ENCODE data around the gene HTT. TPM values are rescaled to one million over a fixed set of nuclear protein-coding genes. Genes with fewer than 3 reads are reported as not detected.
A peak's percentile ranks its signal among the peaks of the same experiment; 100 is the strongest.

HTT gene
- total RNA-seq, 1 donor from 2014 or later: 65.2 TPM

GRCh38 chr4:3203971-3204431, 129.5 kb downstream of the HTT start:
- Histone ChIP-seq H3K4me1 (ENCODE audit: insufficient read depth, low read length) (peaks cover 11% of the 10 kb centered on the region), H3K4me2 (ENCODE audit: low read length) (peak overlapping the region; percentile 12), H2AFZ (ENCODE audit: low read depth, low read length) (no peak overlapping the region), H3K27ac (ENCODE audit: low read depth, low read length) (peak overlapping the region; percentile 1), H3K79me2 (ENCODE audit: insufficient read depth, low read length) (no peaks in the 10 kb centered on the region), H3K36me3 (ENCODE audit: insufficient read depth, low read length) (peaks cover 23% of the 10 kb centered on the region), H3K9me3 (ENCODE audit: insufficient read depth, low read depth, low read length) (no peaks in the 10 kb centered on the region), H3K4me3 (ENCODE audit: insufficient read depth, low read depth, low read length) (no peak overlapping the region), H4K20me1 (ENCODE audit: insufficient read depth, low read length) (peaks cover 13% of the 10 kb centered on the region), H3K27me3 (ENCODE audit: insufficient read depth, low read length) (no peaks in the 10 kb centered on the region), H3K9ac (ENCODE audit: low read length) (no peak overlapping the region)
- Mint-ChIP-seq H3K27me3 (ENCODE audit: low read depth, unreplicated experiment) (no peaks in the 10 kb centered on the region), H3K36me3 (ENCODE audit: low read depth, unreplicated experiment) (peaks cover 13% of the 10 kb centered on the region), H3K27ac (ENCODE audit: unreplicated experiment) (peak overlapping the region; percentile 44), H3K4me3 (ENCODE audit: unreplicated experiment) (no peak overlapping the region), H3K9me3 (ENCODE audit: unreplicated experiment) (no peaks in the 10 kb centered on the region), H3K4me1 (ENCODE audit: low read depth, unreplicated experiment) (peaks cover 16% of the 10 kb centered on the region)
- peak; percentile 49 for DNase-seq (ENCODE audit: low read depth)
- TF ChIP-seq, protein P1, sequence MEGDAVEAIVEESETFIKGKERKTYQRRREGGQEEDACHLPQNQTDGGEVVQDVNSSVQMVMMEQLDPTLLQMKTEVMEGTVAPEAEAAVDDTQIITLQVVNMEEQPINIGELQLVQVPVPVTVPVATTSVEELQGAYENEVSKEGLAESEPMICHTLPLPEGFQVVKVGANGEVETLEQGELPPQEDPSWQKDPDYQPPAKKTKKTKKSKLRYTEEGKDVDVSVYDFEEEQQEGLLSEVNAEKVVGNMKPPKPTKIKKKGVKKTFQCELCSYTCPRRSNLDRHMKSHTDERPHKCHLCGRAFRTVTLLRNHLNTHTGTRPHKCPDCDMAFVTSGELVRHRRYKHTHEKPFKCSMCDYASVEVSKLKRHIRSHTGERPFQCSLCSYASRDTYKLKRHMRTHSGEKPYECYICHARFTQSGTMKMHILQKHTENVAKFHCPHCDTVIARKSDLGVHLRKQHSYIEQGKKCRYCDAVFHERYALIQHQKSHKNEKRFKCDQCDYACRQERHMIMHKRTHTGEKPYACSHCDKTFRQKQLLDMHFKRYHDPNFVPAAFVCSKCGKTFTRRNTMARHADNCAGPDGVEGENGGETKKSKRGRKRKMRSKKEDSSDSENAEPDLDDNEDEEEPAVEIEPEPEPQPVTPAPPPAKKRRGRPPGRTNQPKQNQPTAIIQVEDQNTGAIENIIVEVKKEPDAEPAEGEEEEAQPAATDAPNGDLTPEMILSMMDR (IDR thresholded peaks at IDR 0.05; ENCODE audit: insufficient read depth, low read depth, low read length): no peak
- TF ChIP-seq EZH2 (IDR thresholded peaks at IDR 0.05; ENCODE audit: insufficient read depth, low read length): no peak
- no peak for FAIRE-seq

GRCh38 chr4:3205995-3206394, 131.5 kb downstream of the HTT start:
- Mint-ChIP-seq H3K4me1 (ENCODE audit: low read depth, unreplicated experiment) (peaks cover 16% of the 10 kb centered on the region), H3K9me3 (ENCODE audit: unreplicated experiment) (no peaks in the 10 kb centered on the region), H3K27me3 (ENCODE audit: low read depth, unreplicated experiment) (no peaks in the 10 kb centered on the region), H3K27ac (ENCODE audit: unreplicated experiment) (no peak overlapping the region), H3K4me3 (ENCODE audit: unreplicated experiment) (no peak overlapping the region), H3K36me3 (ENCODE audit: low read depth, unreplicated experiment) (peaks cover 17% of the 10 kb centered on the region)
- Histone ChIP-seq H3K4me3 (ENCODE audit: insufficient read depth, low read depth, low read length) (no peak overlapping the region), H3K27ac (ENCODE audit: low read depth, low read length) (no peak overlapping the region), H3K27me3 (ENCODE audit: insufficient read depth, low read length) (no peaks in the 10 kb centered on the region), H3K79me2 (ENCODE audit: insufficient read depth, low read length) (no peaks in the 10 kb centered on the region), H3K9ac (ENCODE audit: low read length) (no peak overlapping the region), H2AFZ (ENCODE audit: low read depth, low read length) (no peak overlapping the region), H3K9me3 (ENCODE audit: insufficient read depth, low read depth, low read length) (no peaks in the 10 kb centered on the region), H3K4me1 (ENCODE audit: insufficient read depth, low read length) (peaks cover 11% of the 10 kb centered on the region), H3K4me2 (ENCODE audit: low read length) (no peak overlapping the region), H4K20me1 (ENCODE audit: insufficient read depth, low read length) (peaks cover 13% of the 10 kb centered on the region), H3K36me3 (ENCODE audit: insufficient read depth, low read length) (peaks cover 23% of the 10 kb centered on the region)
- FAIRE-seq (no peak), DNase-seq (ENCODE audit: low read depth) (no peak)
- TF ChIP-seq EZH2 (IDR thresholded peaks at IDR 0.05; ENCODE audit: insufficient read depth, low read length): no peak
- TF ChIP-seq, protein P1 (IDR thresholded peaks at IDR 0.05; ENCODE audit: insufficient read depth, low read depth, low read length): no peak

DNA sequence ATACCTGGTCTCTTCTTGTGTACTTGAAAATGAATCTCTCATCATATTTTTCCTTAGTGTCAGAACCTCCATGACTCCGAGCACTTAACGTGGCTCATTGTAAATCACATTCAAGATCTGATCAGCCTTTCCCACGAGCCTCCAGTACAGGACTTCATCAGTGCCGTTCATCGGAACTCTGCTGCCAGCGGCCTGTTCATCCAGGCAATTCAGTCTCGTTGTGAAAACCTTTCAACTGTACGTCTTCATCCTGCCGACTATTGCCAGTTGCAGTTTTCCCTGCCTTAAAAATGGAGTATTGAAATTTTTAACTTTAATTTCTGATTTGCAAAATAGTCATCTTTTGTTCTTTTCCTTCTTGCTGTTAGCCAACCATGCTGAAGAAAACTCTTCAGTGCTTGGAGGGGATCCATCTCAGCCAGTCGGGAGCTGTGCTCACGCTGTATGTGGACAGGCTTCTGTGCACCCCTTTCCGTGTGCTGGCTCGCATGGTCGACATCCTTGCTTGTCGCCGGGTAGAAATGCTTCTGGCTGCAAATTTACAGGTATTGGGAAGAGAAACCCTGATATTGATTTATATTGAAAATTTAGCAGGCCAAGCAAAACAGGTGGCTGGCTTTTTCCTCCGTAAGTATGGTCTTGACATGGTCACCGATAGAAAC, 132.1 kb downstream of the HTT start:
- H3K36me3 ChIP-seq (ENCODE audit: insufficient read depth, low read length): peaks cover 26% of the 10 kb centered on the region
- DNase-seq (ENCODE audit: low read depth) (no peak), FAIRE-seq (no peak)
- H3K27me3 ChIP-seq (ENCODE audit: insufficient read depth, low read length): no peaks in the 10 kb centered on the region
- Mint-ChIP-seq H3K4me1 (ENCODE audit: low read depth, unreplicated experiment) (peaks cover 14% of the 10 kb centered on the region), H3K36me3 (ENCODE audit: low read depth, unreplicated experiment) (peaks cover 17% of the 10 kb centered on the region), H3K27ac (ENCODE audit: unreplicated experiment) (peak overlapping the region; percentile 18), H3K9me3 (ENCODE audit: unreplicated experiment) (no peaks in the 10 kb centered on the region), H3K4me3 (ENCODE audit: unreplicated experiment) (no peak overlapping the region), H3K27me3 (ENCODE audit: low read depth, unreplicated experiment) (no peaks in the 10 kb centered on the region)
- H3K79me2 ChIP-seq (ENCODE audit: insufficient read depth, low read length): no peaks in the 10 kb centered on the region
- no peaks in the 10 kb centered on the region for H3K9me3 ChIP-seq (ENCODE audit: insufficient read depth, low read depth, low read length)
- no peak overlapping the region for H3K27ac ChIP-seq (ENCODE audit: low read depth, low read length)
- no peak overlapping the region for H3K4me2 ChIP-seq (ENCODE audit: low read length)
- H4K20me1 ChIP-seq (ENCODE audit: insufficient read depth, low read length): peaks cover 12% of the 10 kb centered on the region
- no peak overlapping the region for H3K9ac ChIP-seq (ENCODE audit: low read length)
- H3K4me3 ChIP-seq (ENCODE audit: insufficient read depth, low read depth, low read length): no peak overlapping the region
- no peak for TF ChIP-seq EZH2 (IDR thresholded peaks at IDR 0.05; ENCODE audit: insufficient read depth, low read length)
- TF ChIP-seq, protein P1 (IDR thresholded peaks at IDR 0.05; ENCODE audit: insufficient read depth, low read depth, low read length): no peak
- H2AFZ ChIP-seq (ENCODE audit: low read depth, low read length): no peak overlapping the region
- H3K4me1 ChIP-seq (ENCODE audit: insufficient read depth, low read length): peaks cover 10% of the 10 kb centered on the region

Measured in astrocyte (in vitro differentiated cells and primary cell).